DOHH2 (cell line): Measurements from ENCODE around the gene ANK3.

ENCODE experiments used
- EZH2phosphoT487 ChIP-seq: fragments of 200-600 bp; sonication (generic); IDR thresholded peaks from 2 replicates; pipeline ENCODE4 v1.6.1; 2017; ENCODE audit warnings: borderline replicate concordance, mild to moderate bottlenecking, antibody characterized with exemption, low read length, moderate library complexity, mixed read lengths
- TF ChIP-seq, protein P1 (sequence below): fragments of 200-600 bp; sonication (generic); IDR thresholded peaks from one replicate; pipeline ENCODE4 v1.5.1; 2014; ENCODE audit warnings: antibody characterized with exemption, mild to moderate bottlenecking, low read depth, low read length; ENCODE audit not compliant: poor library complexity, severe bottlenecking

- TF ChIP-seq, protein P1, sequence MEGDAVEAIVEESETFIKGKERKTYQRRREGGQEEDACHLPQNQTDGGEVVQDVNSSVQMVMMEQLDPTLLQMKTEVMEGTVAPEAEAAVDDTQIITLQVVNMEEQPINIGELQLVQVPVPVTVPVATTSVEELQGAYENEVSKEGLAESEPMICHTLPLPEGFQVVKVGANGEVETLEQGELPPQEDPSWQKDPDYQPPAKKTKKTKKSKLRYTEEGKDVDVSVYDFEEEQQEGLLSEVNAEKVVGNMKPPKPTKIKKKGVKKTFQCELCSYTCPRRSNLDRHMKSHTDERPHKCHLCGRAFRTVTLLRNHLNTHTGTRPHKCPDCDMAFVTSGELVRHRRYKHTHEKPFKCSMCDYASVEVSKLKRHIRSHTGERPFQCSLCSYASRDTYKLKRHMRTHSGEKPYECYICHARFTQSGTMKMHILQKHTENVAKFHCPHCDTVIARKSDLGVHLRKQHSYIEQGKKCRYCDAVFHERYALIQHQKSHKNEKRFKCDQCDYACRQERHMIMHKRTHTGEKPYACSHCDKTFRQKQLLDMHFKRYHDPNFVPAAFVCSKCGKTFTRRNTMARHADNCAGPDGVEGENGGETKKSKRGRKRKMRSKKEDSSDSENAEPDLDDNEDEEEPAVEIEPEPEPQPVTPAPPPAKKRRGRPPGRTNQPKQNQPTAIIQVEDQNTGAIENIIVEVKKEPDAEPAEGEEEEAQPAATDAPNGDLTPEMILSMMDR: no peak
- TF ChIP-seq EZH2phosphoT487: no peak
Measured at GRCh38 chr10:60314069-60314940, 75.4 kb downstream of the ANK3 start.
